ENCODE data around the gene TRAPPC12.

Gene TRAPPC12

GRCh38 chr2:3469486-3469885 is 90.0 kb downstream of the TRAPPC12 start:
- DNase-seq (ENCODE audit: low read depth): no peak

GRCh38 chr2:3470166-3470651 is 90.7 kb downstream of the TRAPPC12 start:
- peak; percentile 92 for DNase-seq (ENCODE audit: low read depth)

GRCh38 chr2:3470856-3471737 is 91.6 kb downstream of the TRAPPC12 start:
- DNase-seq (ENCODE audit: low read depth): no peak

GRCh38 chr2:3472296-3472695 is 92.8 kb downstream of the TRAPPC12 start:
- no peak for DNase-seq (ENCODE audit: low read depth)

- DNase-seq (ENCODE audit: low read depth): no peak
Measured at GRCh38 chr2:3472966-3473365, 93.5 kb downstream of the TRAPPC12 start.

GRCh38 chr2:3475771-3476170 is 96.3 kb downstream of the TRAPPC12 start:
- DNase-seq (ENCODE audit: low read depth): no peak

- peak; percentile 89 for DNase-seq (ENCODE audit: low read depth)
Measured at GRCh38 chr2:3476321-3476984, 97.0 kb downstream of the TRAPPC12 start.

- DNase-seq (ENCODE audit: low read depth): no peak
Measured at GRCh38 chr2:3476985-3477327, 97.5 kb downstream of the TRAPPC12 start.

- no peak for DNase-seq (ENCODE audit: low read depth)
Measured at GRCh38 chr2:3478846-3479385, 99.4 kb downstream of the TRAPPC12 start.

- DNase-seq (ENCODE audit: low read depth): no peak
Measured at GRCh38 chr2:3479430-3480320, 100.2 kb downstream of the TRAPPC12 start.

- no peak for DNase-seq (ENCODE audit: low read depth)
Measured at GRCh38 chr2:3480352-3481010, 101.0 kb downstream of the TRAPPC12 start.

- DNase-seq (ENCODE audit: low read depth): no peak
Measured at GRCh38 chr2:3481011-3481400, 101.5 kb downstream of the TRAPPC12 start.

GRCh38 chr2:3481736-3482362 is 102.4 kb downstream of the TRAPPC12 start:
- DNase-seq (ENCODE audit: low read depth): no peak

- no peak for DNase-seq (ENCODE audit: low read depth)
Measured at GRCh38 chr2:3482363-3482821, 102.9 kb downstream of the TRAPPC12 start.

GRCh38 chr2:3483227-3483985 is 103.9 kb downstream of the TRAPPC12 start:
- DNase-seq (ENCODE audit: low read depth): no peak

GRCh38 chr2:3483986-3484960 is 104.8 kb downstream of the TRAPPC12 start:
- no peak for DNase-seq (ENCODE audit: low read depth)

GRCh38 chr2:3485166-3485565 is 105.7 kb downstream of the TRAPPC12 start:
- DNase-seq (ENCODE audit: low read depth): no peak

- no peak for DNase-seq (ENCODE audit: low read depth)
Measured at GRCh38 chr2:3486047-3487027, 106.8 kb downstream of the TRAPPC12 start.

All from fibroblast of gingiva (primary cell).